Suprapubic skin (tissue), 3 donors: ENCODE data around the gene GRM7.

Experiments used
- CTCF ChIP-seq, 2 donors: fragments of 200-600 bp in 1 of 2; fragments of 450-650 bp in 1 of 2; sonication (generic) in 1 of 2; IDR thresholded peaks; one replicate each; pipeline ENCODE4 v1.5.1; 2016 to 2019; ENCODE audit warnings: antibody characterized with exemption in 2 of 2, mild to moderate bottlenecking in 1 of 2, moderate library complexity in 1 of 2
- EP300 ChIP-seq: sonication (generic); formaldehyde crosslinking; IDR thresholded peaks from one replicate; pipeline ENCODE4 v1.6.1; 2017; ENCODE audit warnings: antibody characterized with exemption
- POLR2A ChIP-seq, 2 donors: fragments of 450-650 bp; IDR thresholded peaks; one replicate each; pipeline ENCODE4 v1.6.1; 2017; ENCODE audit warnings: antibody characterized with exemption in 2 of 2, mild to moderate bottlenecking in 2 of 2, moderate library complexity in 2 of 2

GRCh38 chr3:7333125-7333524 is 472.2 kb downstream of the GRM7 start:
- TF ChIP-seq EP300 (no peak), POLR2A (IDR thresholded peaks at IDR 0.05) (no peak), CTCF (IDR thresholded peaks at IDR 0.05) (no peak)
